ENCODE measurements around the gene GPBP1.

GPBP1 gene

GRCh38 chr5:57173319-57174127 is at the start of gene GPBP1:
Gene GPBP1, plus strand, starts transcription at chr5:57174059. Its CDS starts 40,072 bp downstream, at chr5:57214131.
- no peak for TF ChIP-seq CTCF (IDR thresholded peaks at IDR 0.05)

- no peak for TF ChIP-seq CTCF (IDR thresholded peaks at IDR 0.05)
Measured at GRCh38 chr5:57128325-57128724, 45.5 kb upstream of the GPBP1 start.

- no peak for TF ChIP-seq CTCF (IDR thresholded peaks at IDR 0.05)
Measured at GRCh38 chr5:57133574-57133973, 40.3 kb upstream of the GPBP1 start.

- TF ChIP-seq CTCF (IDR thresholded peaks at IDR 0.05) = no peak
Measured at GRCh38 chr5:57137401-57137800, 36.5 kb upstream of the GPBP1 start.

- TF ChIP-seq CTCF (IDR thresholded peaks at IDR 0.05) = no peak
Measured at GRCh38 chr5:57152316-57152715, 21.5 kb upstream of the GPBP1 start.

- no peak for TF ChIP-seq CTCF (IDR thresholded peaks at IDR 0.05)
Measured at GRCh38 chr5:57155033-57155432, 18.8 kb upstream of the GPBP1 start.

- TF ChIP-seq CTCF (IDR thresholded peaks at IDR 0.05) = no peak
Measured at GRCh38 chr5:57157131-57157530, 16.7 kb upstream of the GPBP1 start.
